Neural crest cell (in vitro differentiated cells): ENCODE measurements around the gene CYP24A1. TPM values are rescaled to one million over a fixed set of nuclear protein-coding genes. Genes with fewer than 3 reads are reported as not detected.

Source experiments
- DNase-seq: peaks from one replicate; pipeline ENCODE4 v3.0.0; 2021; ENCODE audit warnings: low read depth, mixed read lengths, low spot score
- H3K27ac Mint-ChIP-seq: one replicate; pipeline ENCODE4 v1.8.0; 2021; ENCODE audit warnings: mild to moderate bottlenecking, mixed read lengths; ENCODE audit not compliant: unreplicated experiment
- H3K27me3 Mint-ChIP-seq: 2 replicates; pipeline ENCODE4 v1.8.0; 2021; ENCODE audit warnings: low read depth, mild to moderate bottlenecking, mixed read lengths
- H3K36me3 Mint-ChIP-seq: 2 replicates; pipeline ENCODE4 v1.8.0; 2021; ENCODE audit warnings: low read depth, mild to moderate bottlenecking, mixed read lengths
- H3K4me1 Mint-ChIP-seq: 2 replicates; pipeline ENCODE4 v1.8.0; 2021; ENCODE audit warnings: mixed read lengths
- H3K4me3 Mint-ChIP-seq: one replicate; pipeline ENCODE4 v1.8.0; 2021; ENCODE audit warnings: mild to moderate bottlenecking, mixed read lengths
- H3K9me3 Mint-ChIP-seq: 2 replicates; pipeline ENCODE4 v1.8.0; 2021; ENCODE audit warnings: mixed read lengths
- CTCF ChIP-seq: fragments of 200-600 bp; sonication (generic); conservative IDR thresholded peaks from 2 replicates; pipeline ENCODE4 v1.5.0; 2021; ENCODE audit warnings: antibody characterized with exemption, mild to moderate bottlenecking
- total RNA-seq: library from RNA; stranded (reverse); gene quantifications from 2 replicates; pipeline ENCODE4 v1.2.1, GENCODE V29; 2021

Gene CYP24A1
- total RNA-seq, 1 donor from 2014 or later, result 0.93 TPM

- no peak for DNase-seq
- no peaks in the 10 kb centered on the region for H3K4me1 Mint-ChIP-seq
- no peak for TF ChIP-seq CTCF
- H3K36me3 Mint-ChIP-seq, result no peaks in the 10 kb centered on the region
- H3K4me3 Mint-ChIP-seq, result no peak overlapping the region
- no peaks in the 10 kb centered on the region for H3K9me3 Mint-ChIP-seq
- no peak overlapping the region for H3K27ac Mint-ChIP-seq
- no peaks in the 10 kb centered on the region for H3K27me3 Mint-ChIP-seq
These were observed 51.6 kb downstream of the CYP24A1 start for GRCh38 chr20:54122189-54122588.

- Mint-ChIP-seq H3K36me3 (no peaks in the 10 kb centered on the region), H3K27me3 (no peaks in the 10 kb centered on the region), H3K4me1 (no peaks in the 10 kb centered on the region), H3K27ac (no peak overlapping the region), H3K9me3 (no peaks in the 10 kb centered on the region), H3K4me3 (no peak overlapping the region)
- DNase-seq, result no peak
- TF ChIP-seq CTCF, result no peak
These were observed 54.0 kb downstream of the CYP24A1 start for GRCh38 chr20:54119744-54120143.

- no peak for DNase-seq
- TF ChIP-seq CTCF, result no peak
- no peaks in the 10 kb centered on the region for H3K4me1 Mint-ChIP-seq
- H3K9me3 Mint-ChIP-seq, result no peaks in the 10 kb centered on the region
- no peak overlapping the region for H3K27ac Mint-ChIP-seq
- no peaks in the 10 kb centered on the region for H3K36me3 Mint-ChIP-seq
- H3K4me3 Mint-ChIP-seq, result no peak overlapping the region
- H3K27me3 Mint-ChIP-seq, result no peaks in the 10 kb centered on the region
These were observed 55.4 kb downstream of the CYP24A1 start for GRCh38 chr20:54118220-54119001.

- H3K36me3 Mint-ChIP-seq, result no peaks in the 10 kb centered on the region
- H3K9me3 Mint-ChIP-seq, result no peaks in the 10 kb centered on the region
- no peak overlapping the region for H3K27ac Mint-ChIP-seq
- H3K4me1 Mint-ChIP-seq, result no peaks in the 10 kb centered on the region
- TF ChIP-seq CTCF, result no peak
- H3K27me3 Mint-ChIP-seq, result no peaks in the 10 kb centered on the region
- no peak for DNase-seq
- no peak overlapping the region for H3K4me3 Mint-ChIP-seq
These were observed 57.1 kb downstream of the CYP24A1 start for GRCh38 chr20:54116550-54117235.

GRCh38 chr20:54115172-54115854 lies 58.5 kb downstream of the CYP24A1 start:
- no peak for TF ChIP-seq CTCF
- Mint-ChIP-seq H3K4me1 (no peaks in the 10 kb centered on the region), H3K36me3 (no peaks in the 10 kb centered on the region), H3K27me3 (no peaks in the 10 kb centered on the region), H3K9me3 (no peaks in the 10 kb centered on the region), H3K27ac (no peak overlapping the region), H3K4me3 (no peak overlapping the region)
- no peak for DNase-seq
